GM23338 (cell line): Measurements from ENCODE around the gene IGSF21. TPM values are rescaled to one million over a fixed set of nuclear protein-coding genes. Genes with fewer than 3 reads are reported as not detected.
A peak's percentile ranks its signal among the peaks of the same experiment; 100 is the strongest.

Experiments
- ATAC-seq: fragments of 200-7000 bp; cut with Tn5 transposase; 3 replicates; pipeline ENCODE4 v1.9.1; 2020
- DNase-seq: peaks from one replicate; pipeline ENCODE4 v3.0.0-alpha.2; 2015; ENCODE audit warnings: low spot score
- H2AFZ ChIP-seq: fragments of 200-600 bp; sonication (generic); 2 replicates; pipeline ENCODE4 v1.8.0; 2016; ENCODE audit warnings: antibody characterized with exemption, mild to moderate bottlenecking, moderate library complexity
- H3F3A ChIP-seq: fragments of 200-600 bp; sonication (generic); replicated peaks from 2 replicates; pipeline ENCODE4 v1.8.0; 2017; ENCODE audit warnings: antibody characterized with exemption, mixed run types, low read depth
- H3K27ac ChIP-seq: fragments of 200-600 bp; sonication (generic); 2 replicates; pipeline ENCODE4 v1.6.1; 2016; ENCODE audit warnings: low read depth
- H3K27me3 ChIP-seq: fragments of 200-600 bp; sonication (generic); 2 replicates; pipeline ENCODE4 v1.8.0; 2016; ENCODE audit warnings: mild to moderate bottlenecking, mixed run types, moderate library complexity; ENCODE audit not compliant: insufficient read depth
- H3K36me3 ChIP-seq: fragments of 200-600 bp; sonication (generic); 2 replicates; pipeline ENCODE4 v1.8.0; 2016; ENCODE audit warnings: mild to moderate bottlenecking; ENCODE audit not compliant: insufficient read depth
- H3K4me1 ChIP-seq: fragments of 200-600 bp; sonication (generic); 2 replicates; pipeline ENCODE4 v1.8.0; 2016; ENCODE audit warnings: mild to moderate bottlenecking, moderate library complexity; ENCODE audit not compliant: insufficient read depth
- H3K4me2 ChIP-seq: fragments of 200-600 bp; sonication (generic); 2 replicates; pipeline ENCODE4 v1.7.1; 2017; ENCODE audit warnings: mixed run types
- H3K4me3 ChIP-seq: fragments of 200-600 bp; sonication (generic); 2 replicates; pipeline ENCODE4 v1.6.1; 2016; ENCODE audit warnings: mixed run types
- H3K79me2 ChIP-seq: fragments of 200-600 bp; sonication (generic); replicated peaks from 2 replicates; pipeline ENCODE4 v1.8.0; 2017; ENCODE audit warnings: mild to moderate bottlenecking; ENCODE audit not compliant: insufficient read depth
- H3K9me2 ChIP-seq: fragments of 200-600 bp; sonication (generic); 2 replicates; pipeline ENCODE4 v1.8.0; 2017; ENCODE audit not compliant: insufficient read depth
- H4K20me1 ChIP-seq: fragments of 200-600 bp; sonication (generic); replicated peaks from 2 replicates; pipeline ENCODE4 v1.8.0; 2017; ENCODE audit warnings: mild to moderate bottlenecking; ENCODE audit not compliant: insufficient read depth
- H3K27ac Mint-ChIP-seq: 2 replicates; pipeline ENCODE4 v1.8.0; 2020; ENCODE audit warnings: inconsistent platforms, mild to moderate bottlenecking, moderate library complexity, mixed read lengths
- H3K27me3 Mint-ChIP-seq: 3 replicates; pipeline ENCODE4 v1.8.0; 2022; ENCODE audit warnings: low read depth, mild to moderate bottlenecking, moderate library complexity, mixed read lengths, inconsistent platforms; ENCODE audit not compliant: insufficient read depth, poor library complexity
- H3K36me3 Mint-ChIP-seq: 3 replicates; pipeline ENCODE4 v1.8.0; 2021; ENCODE audit warnings: low read depth, mild to moderate bottlenecking, inconsistent platforms, moderate library complexity, mixed read lengths
- H3K4me1 Mint-ChIP-seq: 3 replicates; pipeline ENCODE4 v1.8.0; 2020; ENCODE audit warnings: mild to moderate bottlenecking, inconsistent platforms, mixed read lengths
- H3K4me3 Mint-ChIP-seq: 3 replicates; pipeline ENCODE4 v1.8.0; 2021; ENCODE audit warnings: moderate library complexity, mild to moderate bottlenecking, inconsistent platforms, mixed read lengths
- H3K9me3 Mint-ChIP-seq: 3 replicates; pipeline ENCODE4 v1.8.0; 2020; ENCODE audit warnings: moderate library complexity, mild to moderate bottlenecking, inconsistent platforms, mixed read lengths
- CREB1 ChIP-seq: fragments of 250-450 bp; sonication (Bioruptor Pico); IDR thresholded peaks from 2 replicates; pipeline ENCODE4 v1.5.0; 2020; ENCODE audit warnings: low read depth, mild to moderate bottlenecking, moderate library complexity
- CTCF ChIP-seq, 2 experiments: fragments of 200-600 bp in 1 of 2; sonication (generic) in 1 of 2; conservative IDR thresholded peaks; 2 replicates each; pipeline versions ENCODE4 v1.5.1 to v1.6.1; 2016 to 2017; ENCODE audit warnings: antibody characterized with exemption in 2 of 2, low read depth in 2 of 2, mild to moderate bottlenecking in 2 of 2, moderate library complexity in 1 of 2
- ETS1 ChIP-seq: IDR thresholded peaks from 2 replicates; pipeline ENCODE4 v1.6.1; 2016; ENCODE audit warnings: antibody characterized with exemption
- EZH2 ChIP-seq: fragments of 200-600 bp; sonication (generic); IDR thresholded peaks from one replicate; pipeline ENCODE4 v1.8.0; 2017; ENCODE audit warnings: antibody characterized with exemption, mild to moderate bottlenecking, low read depth; ENCODE audit not compliant: unreplicated experiment
- EZH2phosphoT487 ChIP-seq: fragments of 200-600 bp; sonication (generic); IDR thresholded peaks from one replicate; pipeline ENCODE4 v1.8.1; 2018; ENCODE audit warnings: antibody characterized with exemption; ENCODE audit not compliant: unreplicated experiment
- JUNB ChIP-seq: IDR thresholded peaks from one replicate; pipeline ENCODE4 v1.6.1; 2016; ENCODE audit warnings: antibody characterized with exemption; ENCODE audit not compliant: unreplicated experiment
- NANOG ChIP-seq: IDR thresholded peaks from 2 replicates; pipeline ENCODE4 v1.6.1; 2016; ENCODE audit warnings: antibody characterized with exemption, borderline replicate concordance
- POLR2AphosphoS5 ChIP-seq: IDR thresholded peaks from 2 replicates; pipeline ENCODE4 v1.6.1; 2016; ENCODE audit warnings: antibody characterized with exemption, low read depth
- REST ChIP-seq: IDR thresholded peaks from one replicate; pipeline ENCODE4 v1.6.1; 2018; ENCODE audit warnings: antibody characterized with exemption; ENCODE audit not compliant: unreplicated experiment
- STAT1 ChIP-seq: IDR thresholded peaks from one replicate; pipeline ENCODE4 v1.6.1; 2016; ENCODE audit warnings: antibody characterized with exemption; ENCODE audit not compliant: unreplicated experiment
- ZNF114 ChIP-seq: fragments of 250-450 bp; sonication (Bioruptor Pico); IDR thresholded peaks from 2 replicates; pipeline ENCODE4 v1.5.0; 2020; ENCODE audit warnings: mild to moderate bottlenecking, moderate library complexity
- ZNF331 ChIP-seq: fragments of 250-450 bp; sonication (Bioruptor Pico); IDR thresholded peaks from 2 replicates; pipeline ENCODE4 v1.5.0; 2020; ENCODE audit warnings: low read depth, mild to moderate bottlenecking, moderate library complexity
- ZNF462 ChIP-seq: fragments of 250-450 bp; sonication (Bioruptor Pico); IDR thresholded peaks from 2 replicates; pipeline ENCODE4 v1.5.0; 2020; ENCODE audit warnings: mild to moderate bottlenecking, moderate library complexity
- polyA plus RNA-seq: library from polyadenylated mRNA; unstranded; fragments of >200 nt; fragmentation: Nextera tagmentation; extraction: Ambion mirVana; gene quantifications from 2 replicates; pipeline ENCODE4 v1.2.1, GENCODE V29; 2016
- total RNA-seq: library from RNA; depleted of rRNA; stranded (reverse); fragments of >200 nt; shearing (Covaris generic); gene quantifications from 2 replicates; pipeline ENCODE4 v1.2.3, GENCODE V29; 2014

The IGSF21 gene
- total and polyA plus RNA-seq, 2 experiments from 2014 or later = 15.6 to 15.7 TPM

- Mint-ChIP-seq H3K9me3 (no peaks in the 10 kb centered on the region), H3K4me1 (peaks cover 44% of the 10 kb centered on the region), H3K4me3 (no peak overlapping the region), H3K36me3 (no peaks in the 10 kb centered on the region), H3K27ac (no peak overlapping the region), H3K27me3 (peaks cover 13% of the 10 kb centered on the region)
- TF ChIP-seq REST (no peak), CREB1 (no peak), JUNB (no peak), POLR2AphosphoS5 (no peak), ZNF114 (CRISPR knock-in tag) (no peak), CTCF (conservative IDR thresholded peaks at IDR 0.05; ENCODE audit: low read depth in 2 of 2) (no peak), ZNF331 (no peak), ETS1 (no peak), EZH2phosphoT487 (no peak), EZH2 (no peak), STAT1 (no peak), ZNF462 (CRISPR knock-in tag) (no peak), NANOG (no peak)
- DNase-seq (peak; percentile 52), ATAC-seq (peak; percentile 41)
- Histone ChIP-seq H4K20me1 (no peaks in the 10 kb centered on the region), H3K27ac (no peak overlapping the region), H2AFZ (no peak overlapping the region), H3K36me3 (no peaks in the 10 kb centered on the region), H3K4me1 (peaks cover 38% of the 10 kb centered on the region), H3K9me2 (peaks cover 6% of the 10 kb centered on the region; the same call in 1 of the 2 replicates), H3F3A (peaks cover 6% of the 10 kb centered on the region), H3K4me3 (no peak overlapping the region), H3K4me2 (peak overlapping the region; percentile 38; the same call in 1 of the 2 replicates), H3K79me2 (no peaks in the 10 kb centered on the region), H3K27me3 (no peaks in the 10 kb centered on the region)
These were observed 245.2 kb downstream of the IGSF21 start for GRCh38 chr1:18352636-18353265.
